Chondrocyte (in vitro differentiated cells): ENCODE data around the gene TRMT5. TPM values are rescaled to one million over a fixed set of nuclear protein-coding genes. Genes with fewer than 3 reads are reported as not detected.

Source experiments
- DNase-seq: peaks from one replicate; pipeline ENCODE4 v3.0.0; 2021; ENCODE audit warnings: mixed read lengths, low spot score
- H3K27ac Mint-ChIP-seq: one replicate; pipeline ENCODE4 v1.8.0; 2021; ENCODE audit warnings: mild to moderate bottlenecking, moderate library complexity, mixed read lengths; ENCODE audit not compliant: unreplicated experiment
- H3K27me3 Mint-ChIP-seq: 2 replicates; pipeline ENCODE4 v1.8.0; 2021; ENCODE audit warnings: low read depth, mixed read lengths
- H3K36me3 Mint-ChIP-seq: 2 replicates; pipeline ENCODE4 v1.8.0; 2021; ENCODE audit warnings: low read depth, mixed read lengths
- H3K4me1 Mint-ChIP-seq: 2 replicates; pipeline ENCODE4 v1.8.0; 2021; ENCODE audit warnings: low read depth, mild to moderate bottlenecking, mixed read lengths
- H3K4me3 Mint-ChIP-seq: one replicate; pipeline ENCODE4 v1.8.0; 2021; ENCODE audit warnings: mild to moderate bottlenecking, moderate library complexity, mixed read lengths; ENCODE audit not compliant: unreplicated experiment
- H3K9me3 Mint-ChIP-seq: 2 replicates; pipeline ENCODE4 v1.8.0; 2021; ENCODE audit warnings: low read depth, mixed read lengths
- total RNA-seq: library from RNA; stranded (reverse); gene quantifications from 3 replicates; pipeline ENCODE4 v1.2.1, GENCODE V29; 2021
- TF ChIP-seq, protein P1 (sequence below): fragments of 200-600 bp; sonication (generic); IDR thresholded peaks from 2 replicates; pipeline ENCODE4 v1.5.0; 2021; ENCODE audit warnings: antibody characterized with exemption, mild to moderate bottlenecking, moderate library complexity

Gene TRMT5
- total RNA-seq, 1 donor from 2014 or later: 12.6 TPM

- Mint-ChIP-seq H3K9me3 (no peaks in the 10 kb centered on the region), H3K4me1 (peaks cover 5% of the 10 kb centered on the region), H3K36me3 (peaks cover 11% of the 10 kb centered on the region), H3K4me3 (no peak overlapping the region), H3K27me3 (no peaks in the 10 kb centered on the region), H3K27ac (no peak overlapping the region)
- TF ChIP-seq, protein P1, sequence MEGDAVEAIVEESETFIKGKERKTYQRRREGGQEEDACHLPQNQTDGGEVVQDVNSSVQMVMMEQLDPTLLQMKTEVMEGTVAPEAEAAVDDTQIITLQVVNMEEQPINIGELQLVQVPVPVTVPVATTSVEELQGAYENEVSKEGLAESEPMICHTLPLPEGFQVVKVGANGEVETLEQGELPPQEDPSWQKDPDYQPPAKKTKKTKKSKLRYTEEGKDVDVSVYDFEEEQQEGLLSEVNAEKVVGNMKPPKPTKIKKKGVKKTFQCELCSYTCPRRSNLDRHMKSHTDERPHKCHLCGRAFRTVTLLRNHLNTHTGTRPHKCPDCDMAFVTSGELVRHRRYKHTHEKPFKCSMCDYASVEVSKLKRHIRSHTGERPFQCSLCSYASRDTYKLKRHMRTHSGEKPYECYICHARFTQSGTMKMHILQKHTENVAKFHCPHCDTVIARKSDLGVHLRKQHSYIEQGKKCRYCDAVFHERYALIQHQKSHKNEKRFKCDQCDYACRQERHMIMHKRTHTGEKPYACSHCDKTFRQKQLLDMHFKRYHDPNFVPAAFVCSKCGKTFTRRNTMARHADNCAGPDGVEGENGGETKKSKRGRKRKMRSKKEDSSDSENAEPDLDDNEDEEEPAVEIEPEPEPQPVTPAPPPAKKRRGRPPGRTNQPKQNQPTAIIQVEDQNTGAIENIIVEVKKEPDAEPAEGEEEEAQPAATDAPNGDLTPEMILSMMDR: no peak
- DNase-seq: no peak
Observed at GRCh38 chr14:61003571-61003970, 22.7 kb upstream of the TRMT5 start.

DNA sequence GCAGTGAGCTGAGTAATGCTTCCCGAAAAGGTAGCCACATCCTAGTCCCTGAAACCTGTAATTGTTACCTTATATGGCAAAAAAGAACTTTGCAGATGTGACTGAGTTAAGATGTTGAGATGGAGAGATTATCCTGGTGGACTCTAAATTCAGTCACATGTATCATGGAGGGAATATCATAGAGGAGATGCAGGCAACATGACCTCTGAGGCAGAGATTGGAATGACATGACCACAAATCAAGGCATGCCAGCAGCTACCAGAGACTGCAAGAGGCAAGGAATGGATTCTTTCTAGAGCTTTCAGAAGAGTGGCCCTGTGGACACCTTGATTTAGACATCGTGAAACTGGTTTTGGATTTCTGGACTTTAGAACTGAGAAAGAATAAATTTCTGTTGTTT is 18.7 kb upstream of the TRMT5 start:
- no peak for DNase-seq
- peaks cover 24% of the 10 kb centered on the region for H3K36me3 Mint-ChIP-seq

GRCh38 chr14:60998617-60999016 is 17.7 kb upstream of the TRMT5 start:
- TF ChIP-seq, protein P1: no peak
- H3K27ac Mint-ChIP-seq: no peak overlapping the region
- DNase-seq: no peak
- H3K9me3 Mint-ChIP-seq: no peaks in the 10 kb centered on the region
- peaks cover 6% of the 10 kb centered on the region for H3K4me1 Mint-ChIP-seq
- H3K36me3 Mint-ChIP-seq: peaks cover 20% of the 10 kb centered on the region
- H3K4me3 Mint-ChIP-seq: no peak overlapping the region
- no peaks in the 10 kb centered on the region for H3K27me3 Mint-ChIP-seq

More for the DNA sequence above, 18.7 kb upstream of the TRMT5 start:
- H3K9me3 Mint-ChIP-seq: no peaks in the 10 kb centered on the region
- H3K4me3 Mint-ChIP-seq: no peak overlapping the region
- H3K4me1 Mint-ChIP-seq: peaks cover 8% of the 10 kb centered on the region
- TF ChIP-seq, protein P1: no peak
- H3K27ac Mint-ChIP-seq: no peak overlapping the region
- no peaks in the 10 kb centered on the region for H3K27me3 Mint-ChIP-seq

GRCh38 chr14:60989599-60989998 is 8.7 kb upstream of the TRMT5 start:
- TF ChIP-seq, protein P1: no peak
- H3K4me3 Mint-ChIP-seq: no peak overlapping the region
- H3K36me3 Mint-ChIP-seq: peaks cover 29% of the 10 kb centered on the region
- peaks cover 13% of the 10 kb centered on the region for H3K4me1 Mint-ChIP-seq
- H3K9me3 Mint-ChIP-seq: no peaks in the 10 kb centered on the region
- H3K27ac Mint-ChIP-seq: no peak overlapping the region
- H3K27me3 Mint-ChIP-seq: no peaks in the 10 kb centered on the region
- no peak for DNase-seq

DNA sequence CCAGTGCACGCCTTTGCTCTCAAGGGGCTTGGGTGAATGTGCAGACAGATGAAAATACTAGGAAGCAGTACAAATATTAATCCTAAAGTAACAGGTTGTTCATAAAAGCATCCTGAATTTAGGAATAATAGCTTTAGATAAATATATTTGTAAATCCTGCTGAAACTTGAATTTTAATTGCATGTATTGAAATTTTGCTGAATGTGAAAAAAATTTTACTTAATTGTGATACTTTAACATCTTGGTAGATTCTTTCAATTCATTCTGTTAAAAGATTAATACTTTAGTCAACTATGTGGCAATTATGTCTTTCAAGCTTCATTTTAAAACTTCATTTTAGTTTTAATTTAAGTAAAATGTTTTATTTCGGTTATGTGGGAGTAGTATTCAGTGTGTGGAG is 5.6 kb upstream of the TRMT5 start:
- DNase-seq: no peak
- H3K4me3 Mint-ChIP-seq: no peak overlapping the region
- no peaks in the 10 kb centered on the region for H3K9me3 Mint-ChIP-seq
- H3K36me3 Mint-ChIP-seq: peaks cover 21% of the 10 kb centered on the region
- H3K4me1 Mint-ChIP-seq: peaks cover 20% of the 10 kb centered on the region
- H3K27ac Mint-ChIP-seq: no peak overlapping the region
- H3K27me3 Mint-ChIP-seq: no peaks in the 10 kb centered on the region
- TF ChIP-seq, protein P1: no peak
